Breast epithelium (tissue), 4 donors: Measurements from ENCODE around the gene ZCCHC9. TPM values are rescaled to one million over a fixed set of nuclear protein-coding genes. Genes with fewer than 3 reads are reported as not detected.

Experiments used
- DNase-seq, 2 donors: peaks; one replicate each; pipeline ENCODE4 v3.0.0-alpha.2; 2019; ENCODE audit warnings: low spot score in 2 of 2
- H3K27ac ChIP-seq, 2 donors: fragments of 200-600 bp; sonication (generic) in 1 of 2; one replicate each; pipeline ENCODE4 v1.5.1; 2016 to 2019; ENCODE audit warnings: mild to moderate bottlenecking in 1 of 2
- H3K27me3 ChIP-seq, 2 donors: fragments of 200-600 bp; sonication (generic) in 1 of 2; one replicate each; pipeline versions ENCODE4 v1.5.1 to v1.6.0; 2017 to 2019; ENCODE audit warnings: control low read depth in 1 of 2, mild to moderate bottlenecking in 1 of 2
- H3K36me3 ChIP-seq: fragments of 200-600 bp; one replicate; pipeline ENCODE4 v1.5.1; 2019
- H3K4me1 ChIP-seq, 2 donors: fragments of 200-600 bp; sonication (generic); one replicate each; pipeline ENCODE4 v1.5.1; 2016 to 2019; ENCODE audit warnings: control low read depth in 1 of 2
- H3K4me3 ChIP-seq, 3 donors: fragments of 200-600 bp; sonication (generic); 1 replicate in 2 of 3; 2 replicates in 1 of 3; pipeline ENCODE4 v1.5.1; 2016 to 2019; ENCODE audit warnings: mild to moderate bottlenecking in 3 of 3, moderate library complexity in 2 of 3
- H3K9me3 ChIP-seq, 2 donors: fragments of 200-600 bp; sonication (generic) in 1 of 2; one replicate each; pipeline ENCODE4 v1.5.1; 2016 to 2019; ENCODE audit warnings: control low read depth in 1 of 2
- CTCF ChIP-seq, 3 donors: fragments of 450-650 bp; IDR thresholded peaks; one replicate each; pipeline ENCODE4 v1.5.1; 2016 to 2017; ENCODE audit warnings: antibody characterized with exemption in 3 of 3, mild to moderate bottlenecking in 3 of 3, moderate library complexity in 3 of 3
- POLR2A ChIP-seq: fragments of 450-650 bp; IDR thresholded peaks from one replicate; pipeline ENCODE4 v1.6.1; 2016; ENCODE audit warnings: antibody characterized with exemption, mild to moderate bottlenecking, moderate library complexity
- POLR2AphosphoS5 ChIP-seq, 3 donors: sonication (generic); formaldehyde crosslinking; IDR thresholded peaks; one replicate each; pipeline ENCODE4 v1.6.1; 2017; ENCODE audit warnings: antibody characterized with exemption in 3 of 3
- intact Hi-C: fragments of 100-400 bp; cut with DNase I; formaldehyde crosslinking; loops from one replicate; pipeline ENCODE4 v1.15.1; 2023; ENCODE audit warnings: low total_unique reads
- total RNA-seq, 3 donors: library from RNA; depleted of rRNA; stranded (reverse); fragments of >200 nt; gene quantifications; one replicate each; pipeline ENCODE4 v1.1.0, GENCODE V29; 2016

The ZCCHC9 gene
- total RNA-seq, 3 donors from 2014 or later = 18.7 to 34.4 (median 19.2) TPM

GRCh38 chr5:81310402-81311063 lies 9.1 kb downstream of the ZCCHC9 start:
- TF ChIP-seq POLR2AphosphoS5 (IDR thresholded peaks at IDR 0.05) (no peak), POLR2A (no peak), CTCF (IDR thresholded peaks at IDR 0.05) (no peak)
- Histone ChIP-seq H3K4me1 (no peaks in the 10 kb centered on the region), H3K27ac (no peak overlapping the region), H3K4me3 (no peak overlapping the region), H3K36me3 (no peaks in the 10 kb centered on the region), H3K9me3 (no peaks in the 10 kb centered on the region), H3K27me3 (no peaks in the 10 kb centered on the region)
- intact Hi-C loops = no loop called here
- DNase-seq = no peak

- Histone ChIP-seq H3K36me3 (no peaks in the 10 kb centered on the region), H3K4me1 (no peaks in the 10 kb centered on the region), H3K27ac (no peak overlapping the region), H3K4me3 (no peak overlapping the region), H3K27me3 (no peaks in the 10 kb centered on the region), H3K9me3 (no peaks in the 10 kb centered on the region)
- intact Hi-C loops = no loop called here
- DNase-seq = no peak
- TF ChIP-seq CTCF (IDR thresholded peaks at IDR 0.05) (no peak), POLR2A (no peak), POLR2AphosphoS5 (IDR thresholded peaks at IDR 0.05) (no peak)
Observed at GRCh38 chr5:81313278-81313677, 11.9 kb downstream of the ZCCHC9 start.

GRCh38 chr5:81313686-81314085 lies 12.3 kb downstream of the ZCCHC9 start:
- intact Hi-C loops = no loop called here
- DNase-seq = no peak
- Histone ChIP-seq H3K9me3 (no peaks in the 10 kb centered on the region), H3K27me3 (no peaks in the 10 kb centered on the region), H3K36me3 (no peaks in the 10 kb centered on the region), H3K4me3 (no peak overlapping the region), H3K27ac (no peak overlapping the region), H3K4me1 (no peaks in the 10 kb centered on the region)
- TF ChIP-seq CTCF (IDR thresholded peaks at IDR 0.05) (no peak), POLR2A (no peak), POLR2AphosphoS5 (IDR thresholded peaks at IDR 0.05) (no peak)

- Histone ChIP-seq H3K36me3 (no peaks in the 10 kb centered on the region), H3K27ac (no peak overlapping the region), H3K27me3 (no peaks in the 10 kb centered on the region), H3K9me3 (no peaks in the 10 kb centered on the region), H3K4me1 (no peaks in the 10 kb centered on the region), H3K4me3 (no peak overlapping the region)
- intact Hi-C loops = no loop called here
- no peak for DNase-seq
- no peak for TF ChIP-seq POLR2AphosphoS5 (IDR thresholded peaks at IDR 0.05)
Observed at GRCh38 chr5:81314581-81314980, 13.2 kb downstream of the ZCCHC9 start.

- intact Hi-C loops = no loop called here
- no peaks in the 10 kb centered on the region for H3K4me1 ChIP-seq
Observed at GRCh38 chr5:81315336-81315735, 13.9 kb downstream of the ZCCHC9 start.

More at GRCh38 chr5:81315336-81315735, 13.9 kb downstream of the ZCCHC9 start:
- no peaks in the 10 kb centered on the region for H3K36me3 ChIP-seq
- no peak for TF ChIP-seq POLR2AphosphoS5 (IDR thresholded peaks at IDR 0.05)
- TF ChIP-seq CTCF (IDR thresholded peaks at IDR 0.05) = no peak
- H3K27ac ChIP-seq = no peak overlapping the region
- H3K27me3 ChIP-seq = no peaks in the 10 kb centered on the region
- H3K9me3 ChIP-seq = no peaks in the 10 kb centered on the region
- H3K4me3 ChIP-seq = no peak overlapping the region
- no peak for DNase-seq
